Effector memory CD4-positive, alpha-beta T cell (primary cell): Measurements from ENCODE around the gene BAZ1B.

Source experiments
- DNase-seq, 3 donors: peaks; one replicate each; pipeline ENCODE4 v3.0.0-alpha.2; 2020
- H3K27ac ChIP-seq: 2 replicates; pipeline ENCODE4 v1.7.0; 2013; ENCODE audit warnings: mild to moderate bottlenecking, low read length, moderate library complexity; ENCODE audit not compliant: insufficient read depth, poor library complexity, severe bottlenecking
- H3K27me3 ChIP-seq: replicated peaks from 2 replicates; pipeline ENCODE4 v1.7.0; 2013; ENCODE audit warnings: mild to moderate bottlenecking, low read length; ENCODE audit not compliant: insufficient read depth, control insufficient read depth, poor library complexity, severe bottlenecking
- H3K36me3 ChIP-seq: 2 replicates; pipeline ENCODE4 v1.7.0; 2013; ENCODE audit warnings: mild to moderate bottlenecking, low read length, moderate library complexity; ENCODE audit not compliant: control insufficient read depth, insufficient read depth
- H3K4me1 ChIP-seq: 2 replicates; pipeline ENCODE4 v1.7.0; 2013; ENCODE audit warnings: low read length, mild to moderate bottlenecking; ENCODE audit not compliant: control insufficient read depth, insufficient read depth, poor library complexity, severe bottlenecking
- H3K4me3 ChIP-seq: 2 replicates; pipeline ENCODE4 v1.7.0; 2013; ENCODE audit warnings: low read length, low read depth, mild to moderate bottlenecking; ENCODE audit not compliant: insufficient read depth, poor library complexity, severe bottlenecking
- H3K9me3 ChIP-seq: 2 replicates; pipeline ENCODE4 v1.7.0; 2013; ENCODE audit warnings: mild to moderate bottlenecking, low read length, moderate library complexity; ENCODE audit not compliant: control insufficient read depth

Gene BAZ1B

DNA sequence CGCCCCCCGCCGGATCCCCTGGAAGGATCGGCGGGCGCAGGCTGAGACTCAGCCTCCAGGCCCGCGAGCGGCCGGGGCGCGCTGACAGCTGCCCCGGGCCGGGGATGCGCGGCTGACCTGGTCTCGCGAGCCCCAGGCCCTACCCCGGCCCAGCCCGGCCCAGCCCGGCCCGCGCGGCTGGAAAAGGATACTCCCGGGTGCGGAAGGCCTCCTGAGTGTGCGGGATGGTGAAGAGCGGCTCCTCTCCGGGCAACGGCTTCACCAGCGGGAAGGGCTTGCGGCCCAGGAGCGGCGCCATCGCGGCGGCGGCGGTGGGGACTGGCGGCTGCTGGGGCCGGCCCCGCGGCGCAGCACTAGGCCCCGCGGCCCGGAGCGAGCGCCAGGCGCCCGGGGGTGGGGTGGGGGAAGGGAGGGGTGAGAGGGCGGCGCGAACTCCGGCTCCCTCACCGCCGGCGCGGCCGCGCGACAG is 423 bp downstream of the BAZ1B start:
- H3K36me3 ChIP-seq, result peaks cover 3% of the 10 kb centered on the region
- no peaks in the 10 kb centered on the region for H3K9me3 ChIP-seq
- peak overlapping the region; percentile 88 for H3K4me3 ChIP-seq
- H3K4me1 ChIP-seq, result peaks cover 40% of the 10 kb centered on the region
- no peaks in the 10 kb centered on the region for H3K27me3 ChIP-seq
- H3K27ac ChIP-seq, result peak overlapping the region; percentile 80
- no peak for DNase-seq

DNA sequence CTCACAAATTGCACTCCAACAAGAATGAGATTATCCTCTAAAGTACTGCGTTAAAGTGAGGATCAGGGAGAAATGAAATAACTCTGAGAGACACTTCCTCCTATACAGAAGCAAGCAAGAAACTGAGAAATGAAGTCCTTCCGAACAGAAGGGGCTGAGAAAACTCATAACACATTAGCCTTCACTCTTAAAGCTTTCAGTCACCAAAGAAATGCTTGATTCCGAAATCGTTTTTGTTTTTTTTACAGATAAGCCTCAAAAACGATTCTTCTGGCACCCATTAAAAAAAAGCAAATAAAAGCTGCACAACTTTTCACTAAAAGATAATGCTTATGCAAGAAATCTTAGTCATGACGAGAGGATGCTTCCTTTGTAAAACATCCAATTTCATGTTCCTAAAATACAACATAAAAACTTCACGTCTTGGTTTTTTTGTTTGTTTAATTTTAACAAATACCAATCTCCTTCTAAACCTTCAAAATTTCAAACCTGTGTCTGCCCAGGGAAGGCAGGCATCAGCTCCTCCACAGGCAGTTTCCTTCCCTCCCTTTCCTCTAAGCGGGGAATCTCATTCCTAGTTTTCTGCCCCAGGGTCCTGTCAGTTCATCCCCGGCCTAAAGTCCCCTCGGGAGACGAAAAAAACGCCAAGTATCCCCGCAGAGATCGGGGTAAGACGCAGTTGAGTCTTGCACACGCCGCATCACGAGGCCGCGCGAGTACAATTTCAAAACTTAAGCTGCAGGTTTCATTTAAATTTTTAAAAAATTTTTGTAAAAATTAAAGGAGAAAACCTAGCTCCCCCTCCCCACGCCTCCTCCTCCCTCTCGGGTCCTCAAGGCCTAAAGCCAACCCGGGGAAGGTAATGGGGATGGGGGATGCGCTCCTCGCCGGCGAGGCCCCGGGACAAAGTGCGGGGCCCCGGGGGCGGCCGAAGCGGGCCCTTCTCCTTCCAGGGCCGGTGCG is 1.1 kb downstream of the BAZ1B start:
- peak overlapping the region; percentile 88 for H3K4me3 ChIP-seq
- H3K4me1 ChIP-seq, result peaks cover 35% of the 10 kb centered on the region
- H3K27ac ChIP-seq, result peak overlapping the region; percentile 80
- no peaks in the 10 kb centered on the region for H3K9me3 ChIP-seq
- DNase-seq, result no peak
- H3K27me3 ChIP-seq, result no peaks in the 10 kb centered on the region
- peaks cover 8% of the 10 kb centered on the region for H3K36me3 ChIP-seq

DNA sequence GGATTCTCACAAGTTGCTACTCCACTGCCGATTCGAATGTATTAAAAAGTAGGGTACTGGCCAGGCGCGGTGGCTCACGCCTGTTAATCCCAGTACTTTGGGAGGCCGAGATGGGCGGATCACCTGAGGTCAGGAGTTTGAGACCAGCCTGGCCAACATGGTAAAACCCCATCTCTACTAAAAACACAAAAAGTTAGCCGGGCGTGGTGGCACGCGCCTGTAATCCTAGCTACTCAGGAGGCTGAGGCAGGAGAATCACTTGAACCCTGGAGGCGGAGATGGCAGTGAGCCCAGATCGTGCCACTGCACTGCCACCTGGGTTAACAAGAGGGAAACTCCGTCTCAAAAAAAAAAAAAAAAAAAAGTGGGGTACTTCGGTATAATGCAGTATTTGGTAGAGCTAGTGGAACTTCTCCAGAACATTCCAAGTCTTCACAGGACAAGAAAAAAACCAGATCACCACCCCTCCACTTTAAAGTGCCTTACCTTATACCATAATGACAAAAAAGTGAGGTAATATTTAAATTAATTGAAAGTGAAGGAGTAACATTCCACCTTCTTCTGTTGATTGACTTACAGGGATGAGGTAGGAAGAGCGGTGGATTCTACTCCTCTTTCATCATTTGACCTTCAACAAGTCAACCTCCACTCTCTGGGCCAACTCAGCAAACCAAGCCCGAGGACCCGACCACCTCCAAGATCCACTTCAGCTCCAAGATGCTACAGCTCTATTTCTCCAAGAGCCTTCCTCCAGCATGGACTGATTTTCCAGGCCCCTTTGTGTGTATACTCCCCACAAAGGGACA is 2.0 kb downstream of the BAZ1B start:
- no peaks in the 10 kb centered on the region for H3K27me3 ChIP-seq
- peak in 1 of 3 donors; percentile 14 for DNase-seq
- H3K4me3 ChIP-seq, result peak overlapping the region; percentile 88
- no peaks in the 10 kb centered on the region for H3K9me3 ChIP-seq
- peaks cover 28% of the 10 kb centered on the region for H3K4me1 ChIP-seq
- H3K27ac ChIP-seq, result peak overlapping the region; percentile 80
- H3K36me3 ChIP-seq, result peaks cover 14% of the 10 kb centered on the region

DNA sequence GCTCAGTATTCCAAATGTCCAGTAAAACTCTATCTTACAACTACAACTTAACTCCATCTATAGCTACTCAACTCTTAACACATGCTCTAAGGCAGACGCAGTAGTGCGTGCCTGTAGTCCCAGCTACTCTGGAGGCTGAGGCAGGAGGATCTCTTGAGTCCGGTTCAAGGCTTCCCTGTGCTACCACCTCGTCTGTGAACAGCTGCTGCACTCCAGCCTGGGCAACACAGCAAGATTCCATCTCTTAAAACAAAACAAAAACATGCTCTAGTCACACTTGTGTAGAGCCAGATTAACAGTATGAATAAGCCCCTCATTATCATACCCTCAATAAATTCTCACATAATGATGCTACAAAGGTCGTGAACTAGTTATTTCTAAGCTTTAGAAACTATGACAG is 3.6 kb downstream of the BAZ1B start:
- Histone ChIP-seq H3K4me3 (no peak overlapping the region), H3K27me3 (no peaks in the 10 kb centered on the region), H3K4me1 (peaks cover 28% of the 10 kb centered on the region), H3K27ac (no peak overlapping the region), H3K9me3 (no peaks in the 10 kb centered on the region), H3K36me3 (peaks cover 18% of the 10 kb centered on the region)
- no peak for DNase-seq

DNA sequence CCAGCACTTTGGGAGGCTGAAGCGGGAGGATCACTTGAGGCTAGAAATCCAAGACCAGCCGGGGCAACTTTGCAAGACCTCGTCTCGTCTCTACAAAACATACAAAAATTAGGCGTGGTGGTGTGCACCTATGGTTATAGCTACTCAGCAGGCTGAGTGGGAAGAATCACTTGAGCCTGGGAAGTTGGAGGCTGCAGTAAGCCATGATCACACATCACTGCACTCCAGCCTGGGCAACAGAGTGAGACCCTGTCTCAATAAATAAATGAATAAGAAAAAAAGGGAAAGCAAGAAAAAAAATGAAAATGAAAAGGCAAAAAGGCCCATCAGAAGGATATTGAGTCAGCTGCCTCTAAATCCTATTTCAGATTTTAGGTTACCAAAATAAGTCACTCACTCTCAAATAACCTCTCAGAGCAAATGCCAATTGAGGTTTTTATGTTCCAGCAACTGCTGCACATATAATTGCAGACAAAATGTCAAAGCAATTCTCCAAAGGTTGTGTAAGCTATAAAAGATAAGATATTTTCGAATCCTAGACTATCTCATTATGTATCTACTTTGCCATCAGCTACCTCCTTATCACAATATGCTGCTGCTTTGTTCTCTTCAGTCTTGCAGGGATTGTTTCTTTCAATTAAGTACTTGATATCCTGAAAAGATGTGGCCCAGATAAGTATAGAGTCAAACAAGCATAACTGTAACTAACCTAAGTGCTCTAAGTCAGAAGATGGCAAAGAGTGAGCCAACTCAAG is 4.7 kb downstream of the BAZ1B start:
- H3K4me3 ChIP-seq, result no peak overlapping the region
- no peaks in the 10 kb centered on the region for H3K27me3 ChIP-seq
- H3K9me3 ChIP-seq, result no peaks in the 10 kb centered on the region
- H3K27ac ChIP-seq, result no peak overlapping the region
- peaks cover 21% of the 10 kb centered on the region for H3K36me3 ChIP-seq
- H3K4me1 ChIP-seq, result peaks cover 32% of the 10 kb centered on the region
- DNase-seq, result no peak

DNA sequence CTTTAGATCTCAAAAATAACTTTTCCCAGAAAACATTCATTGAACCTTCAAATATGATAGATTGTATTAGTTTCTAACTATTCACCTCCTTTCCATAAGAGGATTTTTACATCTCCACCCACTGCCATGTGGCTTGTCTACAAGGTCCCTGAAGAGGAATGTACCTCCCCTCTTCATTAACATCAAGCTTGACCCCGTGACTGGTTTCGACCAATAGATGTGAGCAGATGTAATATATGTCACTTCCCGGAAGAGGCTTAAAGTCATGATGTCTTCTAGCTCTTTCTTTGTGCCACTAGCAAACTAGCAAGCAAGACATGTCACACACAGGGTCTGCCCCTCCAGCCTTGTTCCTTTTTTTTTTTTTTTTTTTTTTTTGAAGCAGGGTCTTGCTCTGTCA is 6.9 kb downstream of the BAZ1B start:
- no peak overlapping the region for H3K27ac ChIP-seq
- H3K27me3 ChIP-seq, result no peaks in the 10 kb centered on the region
- no peak overlapping the region for H3K4me3 ChIP-seq
- peaks cover 22% of the 10 kb centered on the region for H3K4me1 ChIP-seq
- H3K36me3 ChIP-seq, result peaks cover 30% of the 10 kb centered on the region
- DNase-seq, result no peak
- no peaks in the 10 kb centered on the region for H3K9me3 ChIP-seq

DNA sequence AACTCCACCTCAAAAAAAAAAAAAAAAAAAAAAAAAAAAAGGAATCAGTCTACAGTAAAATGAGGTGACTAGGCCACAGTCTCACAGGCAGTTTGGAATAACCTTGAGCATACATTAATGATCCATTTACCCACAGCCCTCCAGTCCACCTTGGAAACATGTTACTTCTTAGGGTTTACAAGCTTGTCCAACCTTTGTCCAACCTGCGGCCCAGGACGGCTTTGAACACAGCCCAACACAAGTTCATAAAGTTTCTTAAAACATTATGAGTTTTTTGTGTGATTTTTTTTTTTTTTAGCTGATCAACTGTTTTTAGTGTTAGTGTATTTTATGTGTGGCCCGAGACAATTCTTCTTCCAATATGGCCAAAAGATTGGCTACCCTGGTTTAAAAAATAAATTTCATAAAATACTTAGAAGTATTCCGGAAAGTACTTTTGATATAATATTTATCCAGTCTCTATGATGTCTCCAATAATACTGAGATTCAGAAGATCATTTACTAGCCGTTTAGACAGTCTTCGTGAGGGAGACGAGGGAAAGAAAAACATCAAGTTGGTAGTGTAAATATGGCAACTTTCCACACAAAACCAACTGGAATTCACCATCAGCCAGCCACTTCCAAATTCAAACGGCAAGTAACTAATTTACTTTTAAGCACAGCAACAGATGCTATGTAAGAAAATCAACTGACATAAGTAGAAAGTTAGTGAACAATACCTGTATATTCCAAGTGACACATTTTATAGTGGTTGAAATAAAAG is 9.9 kb downstream of the BAZ1B start:
- Histone ChIP-seq H3K36me3 (peaks cover 50% of the 10 kb centered on the region), H3K27me3 (no peaks in the 10 kb centered on the region), H3K4me1 (peaks cover 4% of the 10 kb centered on the region), H3K4me3 (no peak overlapping the region), H3K27ac (no peak overlapping the region), H3K9me3 (no peaks in the 10 kb centered on the region)
- no peak for DNase-seq

DNA sequence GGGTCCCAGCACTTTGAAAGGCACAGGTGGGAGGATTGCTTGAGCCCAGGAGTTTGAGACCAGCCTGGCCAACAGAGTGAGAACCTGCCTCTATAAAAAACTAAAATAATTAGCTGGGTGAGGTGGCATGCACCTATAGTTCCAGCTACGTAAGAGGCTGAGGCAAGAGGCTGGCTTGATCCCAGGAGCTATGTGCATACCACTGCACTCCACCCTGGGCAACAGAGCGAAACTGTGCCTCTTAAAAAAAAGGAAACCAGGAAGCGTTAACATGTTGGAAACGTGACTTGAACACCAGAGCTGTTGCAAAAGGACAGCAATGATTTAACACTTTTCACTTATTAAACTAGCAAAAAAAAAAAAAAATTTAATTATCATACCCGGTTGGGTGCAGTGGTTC is 12.6 kb downstream of the BAZ1B start:
- H3K27ac ChIP-seq, result no peak overlapping the region

DNA sequence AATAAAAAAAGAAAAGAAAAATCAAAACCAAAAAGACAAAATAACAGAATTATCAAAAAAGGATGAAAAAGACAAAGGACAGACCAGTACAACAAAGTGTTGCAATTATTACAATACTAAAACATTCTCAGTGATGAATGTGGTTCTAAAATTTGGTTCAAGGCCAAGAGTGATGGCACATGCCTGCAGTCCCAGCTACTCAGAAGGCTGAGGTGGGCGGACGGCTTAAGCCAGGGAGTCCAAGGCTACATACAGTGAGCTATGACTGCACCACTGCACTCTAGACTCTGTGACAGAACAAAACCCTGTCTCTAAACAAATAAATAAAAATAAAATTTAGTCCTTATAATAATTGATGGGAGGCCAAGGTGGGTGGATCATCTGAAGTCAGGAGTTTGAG is 14.5 kb downstream of the BAZ1B start:
- H3K36me3 ChIP-seq, result peaks cover 74% of the 10 kb centered on the region
- no peak for DNase-seq

More for the DNA sequence above, 12.6 kb downstream of the BAZ1B start:
- Histone ChIP-seq H3K36me3 (peaks cover 61% of the 10 kb centered on the region), H3K9me3 (no peaks in the 10 kb centered on the region), H3K4me3 (no peak overlapping the region), H3K4me1 (peaks cover 4% of the 10 kb centered on the region), H3K27me3 (no peaks in the 10 kb centered on the region)
- no peak for DNase-seq

More for the DNA sequence above, 14.5 kb downstream of the BAZ1B start:
- no peak overlapping the region for H3K4me3 ChIP-seq
- no peaks in the 10 kb centered on the region for H3K27me3 ChIP-seq
- no peaks in the 10 kb centered on the region for H3K9me3 ChIP-seq
- no peak overlapping the region for H3K27ac ChIP-seq
- H3K4me1 ChIP-seq, result no peaks in the 10 kb centered on the region
